Measurements from ENCODE around the gene IL4I1. TPM values are rescaled to one million over a fixed set of nuclear protein-coding genes. Genes with fewer than 3 reads are reported as not detected.

IL4I1 gene
- total RNA-seq, 1 experiment from 2014 or later = 1.5 TPM

DNA sequence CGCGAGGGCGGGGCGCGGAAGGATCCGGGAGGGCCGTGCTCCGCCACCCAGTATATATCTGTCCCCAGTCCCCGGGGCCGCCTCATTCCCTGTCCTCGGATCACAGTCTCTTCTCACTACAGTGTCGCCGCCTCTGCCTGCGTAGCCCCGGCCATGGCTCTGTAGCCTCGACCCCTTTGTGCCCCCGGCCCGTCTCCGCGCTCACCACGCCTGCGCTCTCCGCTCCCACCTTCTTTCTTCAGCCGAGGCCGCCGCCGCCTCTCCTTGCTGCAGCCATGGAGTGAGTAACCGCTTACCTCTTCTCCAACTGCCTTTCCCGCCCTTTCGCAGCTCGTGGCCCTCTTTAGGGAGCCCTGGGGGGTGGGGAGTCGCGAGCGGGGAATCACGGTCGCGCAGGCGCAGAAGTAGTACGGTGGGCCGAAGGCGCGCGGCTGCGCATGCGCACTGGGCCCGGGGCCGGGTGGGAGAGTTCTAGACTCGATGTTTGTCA lies 32.5 kb upstream of the IL4I1 start, which contains the start of the genes ATF5 and NUP62:
TSS of gene ATF5 (plus strand) at position 85 of the 490 bp plus-strand sequence. CDS start 1,646 bp downstream, outside the sequence.
TSS of gene NUP62 (minus strand) at position 384 of the 490 bp plus-strand sequence. CDS start 19,697 bp downstream, outside the sequence.
- in situ Hi-C loops (cut with HindIII; ENCODE audit: low pct_unique_long_range_greater_than_20kb, low sequenced_read_pairs) (no loop called here), intact Hi-C loops (cut with micrococcal nuclease; ENCODE audit: unreplicated experiment) (no loop called here)
- no peaks in the 10 kb centered on the region for H3K9me3 ChIP-seq (ENCODE audit: control insufficient read depth, insufficient read depth, low read depth, low read length)
- H3K27ac ChIP-seq (ENCODE audit: low read length) = peak within 1 kb of the TSS; percentile 99
- H3K36me3 ChIP-seq (ENCODE audit: control insufficient read depth, insufficient read depth, low read length) = no peaks in the 10 kb centered on the region; the same call in none of the 2 replicates
- H3K27me3 ChIP-seq (ENCODE audit: control insufficient read depth, insufficient read depth, low read length) = no peaks in the 10 kb centered on the region
- ATAC-seq (peak; percentile 82), DNase-seq (ENCODE audit: low read depth, low spot score) (no peak)
- H3K4me1 ChIP-seq (ENCODE audit: control insufficient read depth, insufficient read depth, low read length) = peaks cover 12% of the 10 kb centered on the region
- POLR2A ChIA-PET = interaction anchor here (1.0 kb wide), 1 partner anchor 60 kb away, joined by 5 read pairs; no protein-coding TSS in a partner anchor
- peak within 1 kb of the TSS; percentile 85 to 88 for H3K4me3 ChIP-seq (ENCODE audit: low read depth in 2 of 2, low read length in 2 of 2)
- TF ChIP-seq POLR2AphosphoS5 (IDR thresholded peaks at IDR 0.05; ENCODE audit: low read depth, low read length) (peak; percentile 96), SIN3A (IDR thresholded peaks at IDR 0.05; ENCODE audit: borderline replicate concordance, insufficient read depth, low read depth, low read length) (peak; percentile 95; the same call in 1 of the 2 replicates)
- TF ChIP-seq, protein P1, sequence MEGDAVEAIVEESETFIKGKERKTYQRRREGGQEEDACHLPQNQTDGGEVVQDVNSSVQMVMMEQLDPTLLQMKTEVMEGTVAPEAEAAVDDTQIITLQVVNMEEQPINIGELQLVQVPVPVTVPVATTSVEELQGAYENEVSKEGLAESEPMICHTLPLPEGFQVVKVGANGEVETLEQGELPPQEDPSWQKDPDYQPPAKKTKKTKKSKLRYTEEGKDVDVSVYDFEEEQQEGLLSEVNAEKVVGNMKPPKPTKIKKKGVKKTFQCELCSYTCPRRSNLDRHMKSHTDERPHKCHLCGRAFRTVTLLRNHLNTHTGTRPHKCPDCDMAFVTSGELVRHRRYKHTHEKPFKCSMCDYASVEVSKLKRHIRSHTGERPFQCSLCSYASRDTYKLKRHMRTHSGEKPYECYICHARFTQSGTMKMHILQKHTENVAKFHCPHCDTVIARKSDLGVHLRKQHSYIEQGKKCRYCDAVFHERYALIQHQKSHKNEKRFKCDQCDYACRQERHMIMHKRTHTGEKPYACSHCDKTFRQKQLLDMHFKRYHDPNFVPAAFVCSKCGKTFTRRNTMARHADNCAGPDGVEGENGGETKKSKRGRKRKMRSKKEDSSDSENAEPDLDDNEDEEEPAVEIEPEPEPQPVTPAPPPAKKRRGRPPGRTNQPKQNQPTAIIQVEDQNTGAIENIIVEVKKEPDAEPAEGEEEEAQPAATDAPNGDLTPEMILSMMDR (IDR thresholded peaks at IDR 0.05) = no peak
- CTCF ChIA-PET = interaction anchor here (0.7 kb wide), 1 partner anchor 959 kb away, joined by 4 read pairs; no protein-coding TSS in a partner anchor
- TSS peak; percentile 78 for BruUV-seq (replicated peaks)

DNA sequence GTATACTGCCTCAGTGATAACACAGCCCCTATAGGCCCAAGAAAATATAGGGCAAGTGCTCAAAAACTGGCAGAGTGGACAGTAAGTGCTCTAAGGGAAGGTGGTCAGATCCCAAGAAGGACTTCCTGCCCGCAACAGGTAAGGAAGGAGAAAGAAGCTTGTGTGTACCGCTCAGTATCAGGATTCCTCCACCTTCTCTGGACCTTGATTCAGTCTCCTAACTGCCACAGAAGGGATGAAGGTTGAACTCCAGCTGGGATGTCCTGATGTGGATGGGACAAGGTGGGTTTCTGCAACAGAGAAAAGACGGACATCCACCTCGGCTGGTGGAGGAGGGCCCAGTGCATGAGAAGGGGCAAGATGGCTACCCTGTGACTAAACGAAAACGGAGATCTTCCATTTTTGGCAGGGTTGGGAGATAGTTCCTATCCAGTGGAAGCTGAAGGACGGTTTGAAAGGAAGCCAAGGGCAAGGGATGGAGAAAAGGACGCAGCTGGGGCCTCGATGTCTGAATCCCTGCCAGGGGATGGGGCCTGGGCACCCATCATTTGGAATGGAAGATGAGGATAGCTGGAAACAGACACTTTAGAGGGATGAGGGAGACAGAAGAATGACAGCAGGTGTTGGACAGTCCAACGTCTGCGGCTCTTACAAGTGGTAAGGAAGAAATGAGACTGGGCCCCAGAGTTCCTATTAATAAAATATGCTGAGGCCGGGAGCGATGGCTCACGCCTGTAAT lies 31.0 kb upstream of the IL4I1 start:
- DNase-seq (ENCODE audit: low read depth, low spot score) (no peak), ATAC-seq (no peak)
- POLR2A ChIA-PET = no interaction called here
- intact Hi-C loops (cut with micrococcal nuclease; ENCODE audit: unreplicated experiment) = no loop called here
- no TSS peak for BruUV-seq (replicated peaks)
- no peaks in the 10 kb centered on the region; the same call in none of the 2 replicates for H3K36me3 ChIP-seq (ENCODE audit: control insufficient read depth, insufficient read depth, low read length)
- in situ Hi-C loops (cut with HindIII; ENCODE audit: low pct_unique_long_range_greater_than_20kb, low sequenced_read_pairs) = no loop called here
- H3K27me3 ChIP-seq (ENCODE audit: control insufficient read depth, insufficient read depth, low read length) = no peaks in the 10 kb centered on the region
- peaks cover 12% of the 10 kb centered on the region for H3K4me1 ChIP-seq (ENCODE audit: control insufficient read depth, insufficient read depth, low read length)
- CTCF ChIA-PET = no interaction called here
- H3K9me3 ChIP-seq (ENCODE audit: control insufficient read depth, insufficient read depth, low read depth, low read length) = no peaks in the 10 kb centered on the region
- H3K4me3 ChIP-seq (ENCODE audit: low read depth in 2 of 2, low read length in 2 of 2) = peak overlapping the region; percentile 27 to 85; a peak in 3 of 4 replicates
- H3K27ac ChIP-seq (ENCODE audit: low read length) = peak overlapping the region; percentile 99
- TF ChIP-seq, protein P1 (IDR thresholded peaks at IDR 0.05) = no peak
- TF ChIP-seq POLR2AphosphoS5 (IDR thresholded peaks at IDR 0.05; ENCODE audit: low read depth, low read length) (no peak), SIN3A (IDR thresholded peaks at IDR 0.05; ENCODE audit: borderline replicate concordance, insufficient read depth, low read depth, low read length) (no peak), TCF7L2 (IDR thresholded peaks at IDR 0.05; ENCODE audit: low read depth, low read length) (no peak)
- TF ChIP-seq, protein P2, sequence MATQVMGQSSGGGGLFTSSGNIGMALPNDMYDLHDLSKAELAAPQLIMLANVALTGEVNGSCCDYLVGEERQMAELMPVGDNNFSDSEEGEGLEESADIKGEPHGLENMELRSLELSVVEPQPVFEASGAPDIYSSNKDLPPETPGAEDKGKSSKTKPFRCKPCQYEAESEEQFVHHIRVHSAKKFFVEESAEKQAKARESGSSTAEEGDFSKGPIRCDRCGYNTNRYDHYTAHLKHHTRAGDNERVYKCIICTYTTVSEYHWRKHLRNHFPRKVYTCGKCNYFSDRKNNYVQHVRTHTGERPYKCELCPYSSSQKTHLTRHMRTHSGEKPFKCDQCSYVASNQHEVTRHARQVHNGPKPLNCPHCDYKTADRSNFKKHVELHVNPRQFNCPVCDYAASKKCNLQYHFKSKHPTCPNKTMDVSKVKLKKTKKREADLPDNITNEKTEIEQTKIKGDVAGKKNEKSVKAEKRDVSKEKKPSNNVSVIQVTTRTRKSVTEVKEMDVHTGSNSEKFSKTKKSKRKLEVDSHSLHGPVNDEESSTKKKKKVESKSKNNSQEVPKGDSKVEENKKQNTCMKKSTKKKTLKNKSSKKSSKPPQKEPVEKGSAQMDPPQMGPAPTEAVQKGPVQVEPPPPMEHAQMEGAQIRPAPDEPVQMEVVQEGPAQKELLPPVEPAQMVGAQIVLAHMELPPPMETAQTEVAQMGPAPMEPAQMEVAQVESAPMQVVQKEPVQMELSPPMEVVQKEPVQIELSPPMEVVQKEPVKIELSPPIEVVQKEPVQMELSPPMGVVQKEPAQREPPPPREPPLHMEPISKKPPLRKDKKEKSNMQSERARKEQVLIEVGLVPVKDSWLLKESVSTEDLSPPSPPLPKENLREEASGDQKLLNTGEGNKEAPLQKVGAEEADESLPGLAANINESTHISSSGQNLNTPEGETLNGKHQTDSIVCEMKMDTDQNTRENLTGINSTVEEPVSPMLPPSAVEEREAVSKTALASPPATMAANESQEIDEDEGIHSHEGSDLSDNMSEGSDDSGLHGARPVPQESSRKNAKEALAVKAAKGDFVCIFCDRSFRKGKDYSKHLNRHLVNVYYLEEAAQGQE (IDR thresholded peaks at IDR 0.05; ENCODE audit: insufficient read depth in 1 of 2, low read depth in 2 of 2, low read length in 1 of 2) = no peak

Measured in Panc1 (cell line).